HepG2 (cell line): ENCODE data around the gene SPATA13. TPM values are rescaled to one million over a fixed set of nuclear protein-coding genes. Genes with fewer than 3 reads are reported as not detected.

Source experiments
- DNMT1 ChIP-seq: sonication (generic); formaldehyde crosslinking; IDR thresholded peaks from 2 replicates; pipeline ENCODE4 v1.5.1; 2020; ENCODE audit warnings: mild to moderate bottlenecking, missing genetic modification reagents
- HNF4G ChIP-seq, 2 experiments: sonication (generic) in 1 of 2; formaldehyde crosslinking in 1 of 2; IDR thresholded peaks; 2 replicates each; pipeline versions ENCODE4 v1.4.0 to v1.6.1; 2011 to 2020; ENCODE audit warnings: borderline replicate concordance in 2 of 2, low read depth in 2 of 2, mild to moderate bottlenecking in 2 of 2, low read length in 1 of 2, missing genetic modification reagents in 1 of 2, moderate library complexity in 1 of 2
- PATZ1 ChIP-seq: sonication (generic); formaldehyde crosslinking; IDR thresholded peaks from 2 replicates; pipeline ENCODE4 v1.4.0; 2020; ENCODE audit warnings: missing genetic modification reagents
- PRMT3 ChIP-seq: sonication (generic); formaldehyde crosslinking; IDR thresholded peaks from 2 replicates; pipeline ENCODE4 v1.8.1; 2022; ENCODE audit warnings: low read depth, mild to moderate bottlenecking, moderate library complexity, missing genetic modification reagents, borderline replicate concordance
- SKI ChIP-seq: fragments of 450-650 bp; IDR thresholded peaks from one replicate; pipeline ENCODE4 v1.6.1; 2018; ENCODE audit warnings: mild to moderate bottlenecking; ENCODE audit not compliant: partially characterized antibody
- TBX2 ChIP-seq: sonication (generic); formaldehyde crosslinking; IDR thresholded peaks from 2 replicates; pipeline ENCODE4 v1.5.0; 2020; ENCODE audit warnings: missing genetic modification reagents, mild to moderate bottlenecking, borderline replicate concordance
- TCF7 ChIP-seq: sonication (generic); IDR thresholded peaks from 2 replicates; pipeline ENCODE4 v1.6.1; 2016; ENCODE audit warnings: antibody characterized with exemption, low read depth
- TCF7L2 ChIP-seq: IDR thresholded peaks from 2 replicates; pipeline ENCODE4 v1.6.1; 2011; ENCODE audit warnings: mild to moderate bottlenecking, low read depth, low read length, moderate library complexity
- XBP1 ChIP-seq: sonication (generic); formaldehyde crosslinking; IDR thresholded peaks from 2 replicates; pipeline ENCODE4 v1.5.0; 2020; ENCODE audit warnings: missing genetic modification reagents
- ZMYM4 ChIP-seq: sonication (generic); formaldehyde crosslinking; IDR thresholded peaks from 2 replicates; pipeline ENCODE4 v1.8.1; 2023; ENCODE audit warnings: mild to moderate bottlenecking, missing genetic modification reagents
- ZNF124 ChIP-seq: sonication (generic); formaldehyde crosslinking; IDR thresholded peaks from 2 replicates; pipeline ENCODE4 v1.4.0; 2020; ENCODE audit warnings: missing genetic modification reagents
- ZNF446 ChIP-seq: sonication (generic); formaldehyde crosslinking; IDR thresholded peaks from 2 replicates; pipeline ENCODE4 v1.5.0; 2020; ENCODE audit warnings: mild to moderate bottlenecking, missing genetic modification reagents
- ZNF652 ChIP-seq: IDR thresholded peaks from 2 replicates; pipeline ENCODE4 v1.6.1; 2016; ENCODE audit warnings: low read depth, borderline replicate concordance
- ZNF737 ChIP-seq: sonication (generic); formaldehyde crosslinking; IDR thresholded peaks from 2 replicates; pipeline ENCODE4 v1.5.0; 2020; ENCODE audit warnings: missing genetic modification reagents, mild to moderate bottlenecking, borderline replicate concordance
- ZNF772 ChIP-seq: sonication (generic); formaldehyde crosslinking; IDR thresholded peaks from 2 replicates; pipeline ENCODE4 v1.5.0; 2020; ENCODE audit warnings: mild to moderate bottlenecking, missing genetic modification reagents
- ZNF790 ChIP-seq: sonication (generic); formaldehyde crosslinking; IDR thresholded peaks from 2 replicates; pipeline ENCODE4 v1.8.0; 2022; ENCODE audit warnings: missing genetic modification reagents, mild to moderate bottlenecking, borderline replicate concordance
- ZSCAN9 ChIP-seq: IDR thresholded peaks from 2 replicates; pipeline ENCODE4 v1.6.1; 2016; ENCODE audit warnings: borderline replicate concordance
- polyA plus RNA-seq, 8 experiments: library from polyadenylated mRNA; depleted of rRNA in 3 of 8; stranded (reverse) in 7 of 8; unstranded in 1 of 8; fragments of >200 nt; fragmentation: Illumina TruSeq in 4 of 8; extraction: Trizol in 4 of 8; gene quantifications; 2 replicates each; pipeline versions ENCODE4 v1.2.1 to v1.2.3, GENCODE V29; 2011 to 2016; ENCODE audit warnings: low read depth in 4 of 8, missing spikeins in 1 of 8, mixed read lengths in 1 of 8; ENCODE audit not compliant: insufficient read depth in 1 of 8
- total RNA-seq, 5 experiments: library from RNA; depleted of rRNA; stranded (reverse); fragments of >200 nt; fragmentation: Illumina TruSeq; extraction: Trizol; gene quantifications; 2 replicates each; pipeline ENCODE4 v1.2.3, GENCODE V29; 2016; ENCODE audit warnings: low read depth in 1 of 5
- TF ChIP-seq, protein P1 (sequence below): IDR thresholded peaks from 2 replicates; pipeline ENCODE4 v1.4.0; 2020; ENCODE audit warnings: mild to moderate bottlenecking, missing genetic modification reagents
- TF ChIP-seq, protein P2 (sequence below): sonication (generic); formaldehyde crosslinking; IDR thresholded peaks from 2 replicates; pipeline ENCODE4 v1.5.0; 2020; ENCODE audit warnings: missing genetic modification reagents
- TF ChIP-seq, protein P3 (sequence below): sonication (generic); formaldehyde crosslinking; IDR thresholded peaks from 2 replicates; pipeline ENCODE4 v1.9.0; 2021; ENCODE audit warnings: missing genetic modification reagents, borderline replicate concordance

Gene SPATA13
- total and polyA plus RNA-seq, 2 of the 13 experiments (the other 11 are each of a cell fraction or from before 2014, with no cell fraction given): 11.3 to 14.2 TPM

- TF ChIP-seq ZNF737 (CRISPR knock-in tag): no peak
- TF ChIP-seq, protein P1, sequence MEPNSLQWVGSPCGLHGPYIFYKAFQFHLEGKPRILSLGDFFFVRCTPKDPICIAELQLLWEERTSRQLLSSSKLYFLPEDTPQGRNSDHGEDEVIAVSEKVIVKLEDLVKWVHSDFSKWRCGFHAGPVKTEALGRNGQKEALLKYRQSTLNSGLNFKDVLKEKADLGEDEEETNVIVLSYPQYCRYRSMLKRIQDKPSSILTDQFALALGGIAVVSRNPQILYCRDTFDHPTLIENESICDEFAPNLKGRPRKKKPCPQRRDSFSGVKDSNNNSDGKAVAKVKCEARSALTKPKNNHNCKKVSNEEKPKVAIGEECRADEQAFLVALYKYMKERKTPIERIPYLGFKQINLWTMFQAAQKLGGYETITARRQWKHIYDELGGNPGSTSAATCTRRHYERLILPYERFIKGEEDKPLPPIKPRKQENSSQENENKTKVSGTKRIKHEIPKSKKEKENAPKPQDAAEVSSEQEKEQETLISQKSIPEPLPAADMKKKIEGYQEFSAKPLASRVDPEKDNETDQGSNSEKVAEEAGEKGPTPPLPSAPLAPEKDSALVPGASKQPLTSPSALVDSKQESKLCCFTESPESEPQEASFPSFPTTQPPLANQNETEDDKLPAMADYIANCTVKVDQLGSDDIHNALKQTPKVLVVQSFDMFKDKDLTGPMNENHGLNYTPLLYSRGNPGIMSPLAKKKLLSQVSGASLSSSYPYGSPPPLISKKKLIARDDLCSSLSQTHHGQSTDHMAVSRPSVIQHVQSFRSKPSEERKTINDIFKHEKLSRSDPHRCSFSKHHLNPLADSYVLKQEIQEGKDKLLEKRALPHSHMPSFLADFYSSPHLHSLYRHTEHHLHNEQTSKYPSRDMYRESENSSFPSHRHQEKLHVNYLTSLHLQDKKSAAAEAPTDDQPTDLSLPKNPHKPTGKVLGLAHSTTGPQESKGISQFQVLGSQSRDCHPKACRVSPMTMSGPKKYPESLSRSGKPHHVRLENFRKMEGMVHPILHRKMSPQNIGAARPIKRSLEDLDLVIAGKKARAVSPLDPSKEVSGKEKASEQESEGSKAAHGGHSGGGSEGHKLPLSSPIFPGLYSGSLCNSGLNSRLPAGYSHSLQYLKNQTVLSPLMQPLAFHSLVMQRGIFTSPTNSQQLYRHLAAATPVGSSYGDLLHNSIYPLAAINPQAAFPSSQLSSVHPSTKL (CRISPR knock-in tag): peak; percentile 85
- no peak for TF ChIP-seq ZNF446 (CRISPR knock-in tag)
- TF ChIP-seq HNF4G (IDR thresholded peaks at IDR 0.05; ENCODE audit: borderline replicate concordance, low read depth, low read length): peak; percentile 33; the same call in 1 of the 2 replicates
- TF ChIP-seq HNF4G (CRISPR knock-in tag; IDR thresholded peaks at IDR 0.05; ENCODE audit: borderline replicate concordance, low read depth): no peak; the same call in 1 of the 2 replicates
- TF ChIP-seq ZNF652 (CRISPR knock-in tag): no peak; the same call in 1 of the 2 replicates
- no peak for TF ChIP-seq TCF7L2
- TF ChIP-seq ZNF124 (CRISPR knock-in tag): no peak
- no peak for TF ChIP-seq ZNF790 (CRISPR knock-in tag)
- peak; percentile 82 for TF ChIP-seq ZMYM4
- no peak for TF ChIP-seq XBP1 (CRISPR knock-in tag)
- TF ChIP-seq DNMT1 (CRISPR knock-in tag): no peak
- TF ChIP-seq, protein P2, sequence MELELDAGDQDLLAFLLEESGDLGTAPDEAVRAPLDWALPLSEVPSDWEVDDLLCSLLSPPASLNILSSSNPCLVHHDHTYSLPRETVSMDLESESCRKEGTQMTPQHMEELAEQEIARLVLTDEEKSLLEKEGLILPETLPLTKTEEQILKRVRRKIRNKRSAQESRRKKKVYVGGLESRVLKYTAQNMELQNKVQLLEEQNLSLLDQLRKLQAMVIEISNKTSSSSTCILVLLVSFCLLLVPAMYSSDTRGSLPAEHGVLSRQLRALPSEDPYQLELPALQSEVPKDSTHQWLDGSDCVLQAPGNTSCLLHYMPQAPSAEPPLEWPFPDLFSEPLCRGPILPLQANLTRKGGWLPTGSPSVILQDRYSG (CRISPR knock-in tag): no peak
- TF ChIP-seq, protein P3, sequence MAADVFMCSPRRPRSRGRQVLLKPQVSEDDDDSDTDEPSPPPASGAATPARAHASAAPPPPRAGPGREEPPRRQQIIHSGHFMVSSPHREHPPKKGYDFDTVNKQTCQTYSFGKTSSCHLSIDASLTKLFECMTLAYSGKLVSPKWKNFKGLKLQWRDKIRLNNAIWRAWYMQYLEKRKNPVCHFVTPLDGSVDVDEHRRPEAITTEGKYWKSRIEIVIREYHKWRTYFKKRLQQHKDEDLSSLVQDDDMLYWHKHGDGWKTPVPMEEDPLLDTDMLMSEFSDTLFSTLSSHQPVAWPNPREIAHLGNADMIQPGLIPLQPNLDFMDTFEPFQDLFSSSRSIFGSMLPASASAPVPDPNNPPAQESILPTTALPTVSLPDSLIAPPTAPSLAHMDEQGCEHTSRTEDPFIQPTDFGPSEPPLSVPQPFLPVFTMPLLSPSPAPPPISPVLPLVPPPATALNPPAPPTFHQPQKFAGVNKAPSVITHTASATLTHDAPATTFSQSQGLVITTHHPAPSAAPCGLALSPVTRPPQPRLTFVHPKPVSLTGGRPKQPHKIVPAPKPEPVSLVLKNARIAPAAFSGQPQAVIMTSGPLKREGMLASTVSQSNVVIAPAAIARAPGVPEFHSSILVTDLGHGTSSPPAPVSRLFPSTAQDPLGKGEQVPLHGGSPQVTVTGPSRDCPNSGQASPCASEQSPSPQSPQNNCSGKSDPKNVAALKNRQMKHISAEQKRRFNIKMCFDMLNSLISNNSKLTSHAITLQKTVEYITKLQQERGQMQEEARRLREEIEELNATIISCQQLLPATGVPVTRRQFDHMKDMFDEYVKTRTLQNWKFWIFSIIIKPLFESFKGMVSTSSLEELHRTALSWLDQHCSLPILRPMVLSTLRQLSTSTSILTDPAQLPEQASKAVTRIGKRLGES: no peak
- no peak for TF ChIP-seq TCF7
- peak; percentile 67; the same call in 1 of the 2 replicates for TF ChIP-seq TBX2
- no peak for TF ChIP-seq PRMT3
- no peak for TF ChIP-seq SKI
- no peak for TF ChIP-seq ZNF772 (CRISPR knock-in tag)
- no peak for TF ChIP-seq PATZ1 (CRISPR knock-in tag)
- TF ChIP-seq ZSCAN9 (CRISPR knock-in tag): no peak
These were observed 57.2 kb downstream of the SPATA13 start (continued) for GRCh38 chr13:24217601-24218281.
